Stimulated activated CD4-positive, alpha-beta T cell treated with anti-CD3 and anti-CD28 coated beads, Interleukin-15, amount 100 ng/mL, for 24 hours (primary cell): ENCODE measurements around the gene AIF1.

Source experiments
- DNase-seq: peaks from one replicate; pipeline ENCODE4 v3.0.0-alpha.2; 2020

AIF1 gene

DNA sequence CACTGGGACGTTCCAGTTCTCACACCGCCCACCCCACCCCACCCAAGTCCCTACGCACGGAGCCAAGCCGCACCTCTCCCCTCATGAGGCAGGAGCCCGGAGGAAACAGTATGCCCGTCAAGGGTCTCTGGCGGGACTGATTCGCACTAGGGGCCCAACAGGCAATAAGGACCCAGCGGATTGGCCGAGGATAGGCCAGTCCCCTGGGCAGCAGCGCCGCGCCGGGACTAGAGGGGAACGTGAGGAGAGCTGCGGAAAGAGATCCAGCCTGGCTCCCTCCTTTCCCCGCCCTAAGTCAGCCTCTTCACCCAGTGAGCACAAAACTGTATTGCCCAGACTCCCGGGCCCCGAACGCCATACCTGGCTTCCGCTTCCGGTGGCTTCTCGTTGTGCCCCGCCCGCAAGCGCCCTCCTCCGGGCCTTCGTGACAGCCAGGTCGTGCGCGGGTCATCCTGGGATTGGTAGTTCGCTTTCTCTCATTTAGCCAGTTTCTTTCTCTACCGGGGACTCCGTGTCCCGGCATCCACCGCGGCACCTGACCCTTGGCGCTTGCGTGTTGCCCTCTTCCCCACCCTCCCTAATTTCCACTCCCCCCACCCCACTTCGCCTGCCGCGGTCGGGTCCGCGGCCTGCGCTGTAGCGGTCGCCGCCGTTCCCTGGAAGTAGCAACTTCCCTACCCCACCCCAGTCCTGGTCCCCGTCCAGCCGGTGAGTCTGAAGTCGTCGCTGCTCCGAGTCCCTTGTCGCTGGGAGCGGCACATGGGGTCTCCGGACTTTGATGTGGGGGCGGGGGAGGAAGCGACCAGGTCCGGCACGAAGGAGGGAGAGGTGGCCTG, 50.7 kb downstream of the AIF1 start, which contains the start of gene CSNK2B:
Gene CSNK2B (plus strand): TSS at position 580 of the 836 bp plus-strand sequence. CDS start 752 bp downstream, outside the sequence.
- DNase-seq, result peak; percentile 99

DNA sequence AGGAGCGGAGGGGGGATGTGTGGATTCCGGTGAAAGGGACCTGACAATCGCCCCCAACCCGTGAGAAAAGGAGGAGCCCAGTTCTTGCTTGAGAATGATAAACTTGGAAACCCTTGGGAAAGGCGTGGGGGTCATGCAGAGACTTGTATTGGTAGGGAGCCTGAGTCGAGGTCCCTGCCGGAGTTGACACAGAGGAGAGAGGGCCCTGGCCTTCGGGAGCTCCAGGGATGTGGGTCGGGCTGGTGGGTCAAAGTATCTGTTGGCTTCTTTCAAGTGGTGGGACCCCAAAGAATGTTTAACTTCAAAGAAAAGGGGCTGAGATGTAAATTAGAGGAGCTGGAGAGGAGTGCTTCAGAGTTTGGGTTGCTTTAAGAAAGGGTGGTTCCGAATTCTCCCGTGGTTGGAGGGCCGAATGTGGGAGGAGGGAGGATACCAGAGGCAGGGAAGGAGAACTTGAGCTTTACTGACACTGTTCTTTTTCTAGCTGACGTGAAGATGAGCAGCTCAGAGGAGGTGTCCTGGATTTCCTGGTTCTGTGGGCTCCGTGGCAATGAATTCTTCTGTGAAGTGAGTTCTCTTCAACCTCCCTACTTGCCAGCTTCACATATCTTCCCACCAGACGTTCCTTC, 51.4 kb downstream of the AIF1 start:
- no peak for DNase-seq
